ENCODE results near the gene HHLA2.

GRCh38 chr3:108292905-108293328, 3.4 kb upstream of the HHLA2 start:
- TF ChIP-seq EZH2 (IDR thresholded peaks at IDR 0.05) = no peak
- no peak for TF ChIP-seq POLR2AphosphoS5 (IDR thresholded peaks at IDR 0.05; ENCODE audit: borderline replicate concordance, low read depth, low read length)
- no peak for TF ChIP-seq FOXP2 (optimal IDR thresholded peaks at IDR 0.05; ENCODE audit: control extremely low read depth, extremely low read length, insufficient read depth)

Measured in SK-N-MC (cell line).